Measurements from ENCODE around the gene MLN. TPM values are rescaled to one million over a fixed set of nuclear protein-coding genes. Genes with fewer than 3 reads are reported as not detected.

MLN gene
- total RNA-seq, 4 donors from 2014 or later, result not detected

GRCh38 chr6:33845031-33845745 is 41.4 kb upstream of the MLN start:
- no peaks in the 10 kb centered on the region for H3K36me3 ChIP-seq
- no peaks in the 10 kb centered on the region for H3K27me3 ChIP-seq
- H3K4me3 ChIP-seq (replicated peaks in 1 of 3), result no peak overlapping the region
- intact Hi-C loops (cut with DNase I), result no loop called here
- no peak for DNase-seq
- no peaks in the 10 kb centered on the region for H3K9me3 ChIP-seq
- no peak for TF ChIP-seq POLR2A (IDR thresholded peaks at IDR 0.05)
- TF ChIP-seq CTCF (IDR thresholded peaks at IDR 0.05), result no peak
- WGBS, 2 donors, result 74 to 79% methylated on average over 4 of the region's 4 CpGs
- H3K27ac ChIP-seq, result no peak overlapping the region
- peaks cover 5 to 13% of the 10 kb centered on the region in 2 donors for H3K4me1 ChIP-seq

GRCh38 chr6:33843131-33844121 is 39.6 kb upstream of the MLN start:
- no peaks in the 10 kb centered on the region for H3K36me3 ChIP-seq
- H3K4me3 ChIP-seq (replicated peaks in 1 of 3), result no peak overlapping the region
- intact Hi-C loops (cut with DNase I), result no loop called here
- H3K27ac ChIP-seq, result no peak overlapping the region
- no peaks in the 10 kb centered on the region for H3K27me3 ChIP-seq
- H3K4me1 ChIP-seq, result peaks cover 5 to 20% of the 10 kb centered on the region in 2 donors
- H3K9me3 ChIP-seq, result no peaks in the 10 kb centered on the region
- no peak for DNase-seq
- no peak for TF ChIP-seq POLR2A (IDR thresholded peaks at IDR 0.05)
- TF ChIP-seq CTCF (IDR thresholded peaks at IDR 0.05), result no peak
- WGBS, 2 donors, result 68 to 70% methylated on average over 21 to 24 of the region's 24 CpGs

- Histone ChIP-seq H3K9me3 (no peaks in the 10 kb centered on the region), H3K4me3 (replicated peaks in 1 of 3) (no peak overlapping the region), H3K27ac (no peak overlapping the region), H3K27me3 (no peaks in the 10 kb centered on the region), H3K36me3 (no peaks in the 10 kb centered on the region), H3K4me1 (peaks cover 0 to 11% of the 10 kb centered on the region in 2 donors)
- WGBS, 2 donors, result 92 to 93% methylated on average over 4 of the region's 4 CpGs
- intact Hi-C loops (cut with DNase I), result no loop called here
- TF ChIP-seq CTCF (IDR thresholded peaks at IDR 0.05), result no peak
- TF ChIP-seq POLR2A (IDR thresholded peaks at IDR 0.05), result no peak
- DNase-seq, result no peak
Observed at GRCh38 chr6:33841868-33842267, 38.1 kb upstream of the MLN start.

GRCh38 chr6:33841070-33841469 is 37.3 kb upstream of the MLN start:
- Histone ChIP-seq H3K4me1 (peaks cover 0 to 11% of the 10 kb centered on the region in 2 donors), H3K9me3 (no peaks in the 10 kb centered on the region), H3K27me3 (no peaks in the 10 kb centered on the region), H3K4me3 (replicated peaks in 1 of 3) (no peak overlapping the region), H3K27ac (no peak overlapping the region), H3K36me3 (no peaks in the 10 kb centered on the region)
- 92 to 95% methylated on average over 3 of the region's 3 CpGs for WGBS, 2 donors
- no peak for DNase-seq
- TF ChIP-seq CTCF (IDR thresholded peaks at IDR 0.05) (no peak), POLR2A (IDR thresholded peaks at IDR 0.05) (no peak)
- intact Hi-C loops (cut with DNase I), result no loop called here

Measured in thyroid gland (tissue), 4 donors.